ENCODE results near the gene GPX4.

- TF ChIP-seq IRF5 (IDR thresholded peaks at IDR 0.05; ENCODE audit: borderline replicate concordance) (no peak), CHD2 (IDR thresholded peaks at IDR 0.05; ENCODE audit: borderline replicate concordance, low read depth, low read length) (no peak), CTCF (IDR thresholded peaks at IDR 0.05 in 2 of 3, conservative IDR thresholded peaks at IDR 0.05 in 1 of 3; ENCODE audit: control insufficient read depth in 2 of 3, extremely low read depth in 1 of 3, insufficient read depth in 1 of 3, low read depth in 3 of 3, low read length in 3 of 3) (no peak), POLR2A (IDR thresholded peaks at IDR 0.05; ENCODE audit: low read depth, low read length) (peak; percentile 4; the same call in 1 of the 2 replicates), SIN3A (IDR thresholded peaks at IDR 0.05; ENCODE audit: low read depth, low read length) (no peak), MTA2 (IDR thresholded peaks at IDR 0.05; ENCODE audit: low read depth) (no peak), POLR2AphosphoS5 (IDR thresholded peaks at IDR 0.05; ENCODE audit: low read length) (no peak), SUZ12 (IDR thresholded peaks at IDR 0.05; ENCODE audit: unreplicated experiment) (no peak), USF2 (IDR thresholded peaks at IDR 0.05; ENCODE audit: borderline replicate concordance, low read depth, low read length) (no peak), NFYB (IDR thresholded peaks at IDR 0.05; ENCODE audit: insufficient read depth, low read depth, low read length) (no peak), MAX (IDR thresholded peaks at IDR 0.05; ENCODE audit: low read depth, low read length) (no peak), EP300 (IDR thresholded peaks at IDR 0.05; ENCODE audit: borderline replicate concordance in 1 of 2, control insufficient read depth in 1 of 2, low read depth in 2 of 2, low read length in 2 of 2) (no peak)
Observed at GRCh38 chr19:1122972-1123363, 19.2 kb downstream of the GPX4 start.
